Neural progenitor cell (in vitro differentiated cells): Measurements from ENCODE around the gene MIA2. TPM values are rescaled to one million over a fixed set of nuclear protein-coding genes. Genes with fewer than 3 reads are reported as not detected.
A peak's percentile ranks its signal among the peaks of the same experiment; 100 is the strongest.

Source experiments
- DNase-seq: peaks from one replicate; pipeline ENCODE4 v3.0.0-alpha.2; 2016; ENCODE audit warnings: low spot score
- H2AFZ ChIP-seq: fragments of 200-600 bp; sonication (generic); replicated peaks from 2 replicates; pipeline ENCODE4 v1.6.1; 2016; ENCODE audit warnings: antibody characterized with exemption
- H3F3A ChIP-seq: fragments of 200-600 bp; sonication (generic); 2 replicates; pipeline ENCODE4 v1.6.1; 2016; ENCODE audit warnings: antibody characterized with exemption, low read depth
- H3K27ac ChIP-seq: fragments of 200-600 bp; sonication (generic); 2 replicates; pipeline ENCODE4 v1.5.1; 2016; ENCODE audit warnings: mild to moderate bottlenecking
- H3K27me3 ChIP-seq: fragments of 200-600 bp; sonication (generic); 2 replicates; pipeline ENCODE4 v1.6.1; 2016; ENCODE audit warnings: mild to moderate bottlenecking, moderate library complexity
- H3K36me3 ChIP-seq: fragments of 200-600 bp; sonication (generic); 2 replicates; pipeline ENCODE4 v1.5.1; 2016
- H3K4me1 ChIP-seq: fragments of 200-600 bp; sonication (generic); 2 replicates; pipeline ENCODE4 v1.6.1; 2016; ENCODE audit warnings: mixed run types
- H3K4me2 ChIP-seq: fragments of 200-600 bp; sonication (generic); 2 replicates; pipeline ENCODE4 v1.6.1; 2016
- H3K4me3 ChIP-seq: fragments of 200-600 bp; sonication (generic); 2 replicates; pipeline ENCODE4 v1.5.1; 2016
- H3K79me2 ChIP-seq: fragments of 200-600 bp; sonication (generic); 2 replicates; pipeline ENCODE4 v1.6.1; 2016; ENCODE audit warnings: low read depth
- H3K9ac ChIP-seq: fragments of 200-600 bp; sonication (generic); 2 replicates; pipeline ENCODE4 v1.6.1; 2016
- H3K9me3 ChIP-seq: fragments of 200-600 bp; sonication (generic); 2 replicates; pipeline ENCODE4 v1.5.1; 2016; ENCODE audit warnings: low read depth
- H4K20me1 ChIP-seq: fragments of 200-600 bp; sonication (generic); 2 replicates; pipeline ENCODE4 v1.6.1; 2016; ENCODE audit warnings: low read depth
- H3K27ac Mint-ChIP-seq: 3 replicates; pipeline ENCODE4 v1.8.0; 2021; ENCODE audit warnings: mixed read lengths
- H3K27me3 Mint-ChIP-seq: 2 replicates; pipeline ENCODE4 v1.8.0; 2022; ENCODE audit warnings: low read depth, mild to moderate bottlenecking, inconsistent platforms, moderate library complexity, mixed read lengths; ENCODE audit not compliant: insufficient read depth
- H3K36me3 Mint-ChIP-seq: 3 replicates; pipeline ENCODE4 v1.8.0; 2021; ENCODE audit warnings: mixed read lengths
- H3K4me1 Mint-ChIP-seq: 3 replicates; pipeline ENCODE4 v1.8.0; 2021; ENCODE audit warnings: mixed read lengths
- H3K4me3 Mint-ChIP-seq: 3 replicates; pipeline ENCODE4 v1.8.0; 2021; ENCODE audit warnings: mild to moderate bottlenecking, moderate library complexity, mixed read lengths
- H3K9me3 Mint-ChIP-seq: 3 replicates; pipeline ENCODE4 v1.8.0; 2020; ENCODE audit warnings: mixed read lengths
- CTCF ChIP-seq: fragments of 200-600 bp; sonication (generic); IDR thresholded peaks from 2 replicates; pipeline ENCODE4 v1.5.1; 2017; ENCODE audit warnings: antibody characterized with exemption, mild to moderate bottlenecking
- EZH2 ChIP-seq: fragments of 200-600 bp; sonication (generic); IDR thresholded peaks from 2 replicates; pipeline ENCODE4 v1.6.1; 2017; ENCODE audit warnings: antibody characterized with exemption, mild to moderate bottlenecking, moderate library complexity
- EZH2phosphoT487 ChIP-seq: fragments of 200-600 bp; sonication (generic); IDR thresholded peaks from 2 replicates; pipeline ENCODE4 v1.6.1; 2017; ENCODE audit warnings: antibody characterized with exemption
- total RNA-seq: library from RNA; depleted of rRNA; stranded (reverse); fragments of >200 nt; gene quantifications from 2 replicates; pipeline ENCODE4 v1.2.3, GENCODE V29; 2015; ENCODE audit warnings: low replicate concordance

MIA2 gene
- total RNA-seq, 1 donor from 2014 or later, result 13.0 TPM

DNA sequence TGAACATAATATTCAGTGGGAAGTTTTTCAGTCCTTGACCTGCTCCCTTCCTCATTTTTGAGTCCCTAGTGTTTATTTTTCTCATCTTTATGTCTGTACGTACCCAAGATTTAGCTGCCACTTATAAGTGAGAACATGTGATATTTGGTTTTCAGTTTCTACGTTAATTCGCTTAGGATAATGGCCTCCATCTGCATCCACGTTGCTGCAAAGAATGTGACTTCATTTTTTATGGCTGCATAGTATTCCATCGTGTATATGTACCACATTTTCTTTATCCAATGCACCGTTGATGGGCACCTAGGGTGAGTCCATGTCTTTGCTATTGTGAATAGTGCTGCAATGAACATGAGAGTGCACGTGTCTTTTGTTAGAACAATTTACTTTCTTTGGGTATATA, 30.3 kb downstream of the MIA2 start:
- Histone ChIP-seq H3K4me1 (peaks cover 19% of the 10 kb centered on the region), H3K4me3 (no peak overlapping the region), H3K9ac (no peak overlapping the region), H3K27me3 (peaks cover 13% of the 10 kb centered on the region), H3K27ac (no peak overlapping the region), H4K20me1 (no peaks in the 10 kb centered on the region), H3F3A (peaks cover 21% of the 10 kb centered on the region), H3K36me3 (no peaks in the 10 kb centered on the region), H3K9me3 (no peaks in the 10 kb centered on the region), H3K79me2 (peaks cover 14% of the 10 kb centered on the region), H3K4me2 (no peak overlapping the region), H2AFZ (no peak overlapping the region)
- H3K9me3 Mint-ChIP-seq, result peaks cover 21% of the 10 kb centered on the region
- TF ChIP-seq EZH2phosphoT487 (no peak), EZH2 (no peak), CTCF (no peak)
- DNase-seq, result no peak
- peaks cover 10% of the 10 kb centered on the region for H3K27me3 Mint-ChIP-seq
- H3K36me3 Mint-ChIP-seq, result no peaks in the 10 kb centered on the region
- H3K4me1 Mint-ChIP-seq, result peaks cover 27% of the 10 kb centered on the region
- H3K4me3 Mint-ChIP-seq, result peak overlapping the region; percentile 31
- H3K27ac Mint-ChIP-seq, result peak overlapping the region; percentile 18

GRCh38 chr14:39264558-39264957, 30.8 kb downstream of the MIA2 start:
- no peak overlapping the region for H3K27ac ChIP-seq
- peaks cover 21% of the 10 kb centered on the region for H3F3A ChIP-seq
- no peaks in the 10 kb centered on the region for H3K9me3 ChIP-seq
- no peak overlapping the region for H3K4me2 ChIP-seq
- no peaks in the 10 kb centered on the region for H3K36me3 ChIP-seq
- H3K79me2 ChIP-seq, result peaks cover 19% of the 10 kb centered on the region
- no peak for DNase-seq
- H2AFZ ChIP-seq, result no peak overlapping the region
- TF ChIP-seq CTCF, result no peak
- no peak for TF ChIP-seq EZH2phosphoT487
- no peak for TF ChIP-seq EZH2
- Mint-ChIP-seq H3K27ac (no peak overlapping the region), H3K4me1 (peaks cover 30% of the 10 kb centered on the region), H3K9me3 (peaks cover 21% of the 10 kb centered on the region), H3K4me3 (no peak overlapping the region), H3K36me3 (no peaks in the 10 kb centered on the region), H3K27me3 (peaks cover 10% of the 10 kb centered on the region)
- peaks cover 13% of the 10 kb centered on the region for H3K27me3 ChIP-seq
- no peaks in the 10 kb centered on the region for H4K20me1 ChIP-seq
- H3K4me3 ChIP-seq, result no peak overlapping the region
- peaks cover 19% of the 10 kb centered on the region for H3K4me1 ChIP-seq
- no peak overlapping the region for H3K9ac ChIP-seq

DNA sequence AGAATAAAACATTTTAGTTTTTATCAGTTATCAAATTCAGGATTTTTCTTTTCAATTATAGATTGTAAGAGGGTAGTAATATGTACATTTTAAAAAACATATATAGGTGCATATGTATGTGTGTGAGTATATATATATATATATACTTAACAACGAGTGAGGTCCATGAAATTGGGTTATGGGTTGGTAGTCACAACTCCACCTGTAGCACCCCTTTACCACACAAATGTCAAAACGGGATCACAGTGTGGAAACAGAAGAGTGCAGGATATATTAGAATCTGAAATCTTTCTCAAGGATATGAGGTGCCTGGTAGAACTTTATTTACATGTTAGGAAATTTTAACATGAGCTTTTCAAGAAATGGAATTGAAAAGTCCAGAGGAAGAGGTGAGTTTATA, 31.3 kb downstream of the MIA2 start:
- Mint-ChIP-seq H3K36me3 (no peaks in the 10 kb centered on the region), H3K27me3 (peaks cover 12% of the 10 kb centered on the region), H3K27ac (no peak overlapping the region), H3K4me1 (peaks cover 30% of the 10 kb centered on the region), H3K9me3 (peaks cover 18% of the 10 kb centered on the region), H3K4me3 (peak overlapping the region; percentile 74)
- Histone ChIP-seq H3F3A (peaks cover 21% of the 10 kb centered on the region), H4K20me1 (no peaks in the 10 kb centered on the region), H3K36me3 (no peaks in the 10 kb centered on the region), H3K4me2 (no peak overlapping the region), H3K4me3 (no peak overlapping the region), H3K79me2 (peaks cover 24% of the 10 kb centered on the region), H3K9ac (no peak overlapping the region), H3K4me1 (peaks cover 19% of the 10 kb centered on the region), H2AFZ (no peak overlapping the region), H3K9me3 (no peaks in the 10 kb centered on the region), H3K27ac (no peak overlapping the region), H3K27me3 (peaks cover 13% of the 10 kb centered on the region)
- DNase-seq, result no peak
- no peak for TF ChIP-seq EZH2
- TF ChIP-seq CTCF, result no peak
- TF ChIP-seq EZH2phosphoT487, result no peak
